SJSA1 (cell line): ENCODE data around the gene CEND1. TPM values are rescaled to one million over a fixed set of nuclear protein-coding genes. Genes with fewer than 3 reads are reported as not detected.

Experiments
- DNase-seq, 2 experiments: peaks; one replicate each; pipeline ENCODE4 v3.0.0-alpha.2; 2015 to 2020; ENCODE audit warnings: low spot score in 2 of 2, low read depth in 1 of 2
- H3K27ac ChIP-seq: fragments of 250-450 bp; sonication (Bioruptor Pico); 2 replicates; pipeline ENCODE4 v1.5.1; 2020; ENCODE audit warnings: mild to moderate bottlenecking, moderate library complexity
- H3K27me3 ChIP-seq: fragments of 250-450 bp; sonication (Bioruptor Pico); replicated peaks from 2 replicates; pipeline ENCODE4 v1.5.1; 2020; ENCODE audit warnings: mild to moderate bottlenecking, moderate library complexity
- H3K36me3 ChIP-seq: fragments of 250-450 bp; sonication (Bioruptor Pico); 2 replicates; pipeline ENCODE4 v1.5.1; 2020; ENCODE audit warnings: mild to moderate bottlenecking
- H3K4me1 ChIP-seq: fragments of 250-450 bp; sonication (Bioruptor Pico); replicated peaks from 2 replicates; pipeline ENCODE4 v1.6.1; 2021; ENCODE audit warnings: mild to moderate bottlenecking
- H3K4me3 ChIP-seq: fragments of 250-450 bp; sonication (Bioruptor Pico); 2 replicates; pipeline ENCODE4 v1.5.1; 2020; ENCODE audit warnings: mild to moderate bottlenecking
- H3K9me3 ChIP-seq: fragments of 250-450 bp; sonication (Bioruptor Pico); replicated peaks from 2 replicates; pipeline ENCODE4 v1.5.1; 2020; ENCODE audit warnings: mild to moderate bottlenecking
- total RNA-seq: library from RNA; depleted of rRNA; stranded (reverse); fragments of >200 nt; shearing (Covaris generic); gene quantifications from 2 replicates; pipeline ENCODE4 v1.2.3, GENCODE V29; 2014; rRNA removed

The CEND1 gene
- 0.21 and 0.88 TPM in 2 replicates for total RNA-seq

DNA sequence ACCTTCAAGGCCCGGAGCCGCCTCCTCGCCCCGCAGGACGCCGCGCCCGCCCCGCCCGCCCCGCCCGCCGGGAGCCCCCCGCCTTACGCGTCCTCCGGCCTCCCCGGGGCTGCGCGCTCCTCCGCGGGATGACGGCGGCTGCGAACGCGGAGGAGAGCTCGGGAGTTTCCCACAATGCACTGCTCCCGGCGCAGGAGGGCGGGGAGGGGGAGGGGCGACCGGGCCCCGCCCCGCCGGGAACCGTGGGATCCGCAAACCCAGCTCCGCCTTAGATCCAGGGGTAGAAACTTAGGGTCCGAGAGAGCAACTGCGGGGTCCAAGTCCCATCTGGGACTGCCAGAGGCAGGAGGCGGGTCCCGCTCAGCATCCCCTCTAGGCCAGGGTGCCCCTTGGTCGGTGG, at the start of gene CEND1:
Gene CEND1 (minus strand): TSS at position 148 of the 400 bp plus-strand sequence. CDS start 1,514 bp downstream, outside the sequence.
- H3K9me3 ChIP-seq, result no peaks in the 10 kb centered on the region
- no peaks in the 10 kb centered on the region; the same call in 1 of the 2 replicates for H3K4me1 ChIP-seq
- no peaks in the 10 kb centered on the region for H3K27me3 ChIP-seq
- no peak within 1 kb of the TSS for H3K4me3 ChIP-seq
- no peaks in the 10 kb centered on the region for H3K36me3 ChIP-seq
- no peak within 1 kb of the TSS for H3K27ac ChIP-seq
- no peak for DNase-seq

DNA sequence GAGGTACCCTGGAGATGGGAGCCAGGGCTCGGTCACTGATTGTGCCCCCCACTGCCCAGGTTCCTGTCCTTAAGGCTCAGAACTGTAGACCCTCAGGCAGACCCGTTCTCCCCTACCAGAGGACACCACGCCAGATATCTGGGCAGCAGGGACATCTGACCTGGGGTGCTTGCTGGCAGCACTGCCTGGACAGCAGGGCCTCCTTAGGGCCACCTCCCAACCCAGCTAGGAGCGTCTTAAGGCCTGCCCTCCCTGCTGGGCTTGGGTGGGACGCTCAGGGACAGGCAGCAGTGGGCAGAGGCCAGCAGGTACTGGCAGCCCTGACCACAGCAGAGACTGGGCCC, 49.4 kb upstream of the CEND1 start:
- DNase-seq, result no peak
- Histone ChIP-seq H3K27ac (no peak overlapping the region), H3K9me3 (no peaks in the 10 kb centered on the region), H3K27me3 (no peaks in the 10 kb centered on the region), H3K4me1 (peaks cover 28% of the 10 kb centered on the region), H3K36me3 (peaks cover 62% of the 10 kb centered on the region), H3K4me3 (no peak overlapping the region)

DNA sequence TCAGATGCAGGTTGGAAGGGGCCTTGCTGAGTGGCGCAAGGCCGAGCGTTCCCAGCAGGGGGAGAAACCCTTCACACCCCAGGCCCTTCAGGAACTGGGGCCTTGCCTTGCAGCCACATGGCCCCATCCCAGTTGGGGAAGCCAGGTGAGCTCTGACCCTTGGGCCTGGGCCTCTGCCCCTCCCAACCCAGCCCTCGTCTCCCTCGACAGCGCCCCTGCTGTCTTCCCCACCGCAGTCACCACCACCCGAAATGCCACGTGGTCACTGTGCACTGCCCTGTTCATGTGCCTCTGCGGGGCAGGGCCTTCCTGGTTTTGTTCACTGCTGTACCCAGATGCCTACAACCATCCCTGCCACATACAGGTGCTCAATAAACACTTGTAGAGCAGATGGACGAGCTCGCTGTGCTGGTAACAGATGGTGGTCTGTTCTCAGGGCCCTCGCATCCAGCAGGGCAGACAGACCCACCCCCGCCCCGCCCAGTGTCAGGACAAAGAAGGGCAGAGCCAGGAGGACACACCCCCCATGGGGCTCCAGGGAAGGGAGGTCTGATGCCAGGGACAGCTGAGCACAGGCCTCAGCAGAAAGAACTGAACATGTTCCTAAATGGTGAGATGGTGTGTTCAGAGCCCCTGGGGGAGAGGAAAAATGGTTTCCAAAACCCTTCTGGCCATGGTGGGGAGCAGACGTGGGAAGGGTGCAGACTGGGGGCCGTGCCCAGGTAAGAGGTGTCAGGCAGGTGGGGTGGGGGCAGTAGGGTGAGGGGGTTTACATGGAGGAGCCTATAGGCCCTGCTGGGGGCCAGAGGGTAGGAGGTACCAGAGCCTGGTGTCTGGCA, 48.8 kb upstream of the CEND1 start:
- H3K4me3 ChIP-seq, result no peak overlapping the region
- H3K9me3 ChIP-seq, result no peaks in the 10 kb centered on the region
- peaks cover 29% of the 10 kb centered on the region for H3K4me1 ChIP-seq
- no peak for DNase-seq
- H3K36me3 ChIP-seq, result peaks cover 64% of the 10 kb centered on the region
- H3K27ac ChIP-seq, result no peak overlapping the region
- H3K27me3 ChIP-seq, result no peaks in the 10 kb centered on the region

DNA sequence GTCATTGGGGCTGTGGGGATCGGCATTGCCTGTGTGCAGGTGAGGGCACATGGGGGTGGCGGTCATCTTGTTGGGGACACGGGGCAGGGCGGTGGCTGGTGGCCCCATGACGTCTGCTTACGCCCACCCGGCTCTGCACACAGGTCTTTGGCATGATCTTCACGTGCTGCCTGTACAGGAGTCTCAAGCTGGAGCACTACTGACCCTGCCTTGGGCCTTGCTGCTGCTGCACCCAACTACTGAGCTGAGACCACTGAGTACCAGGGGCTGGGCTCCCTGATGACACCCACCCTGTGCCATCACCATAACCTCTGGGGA, 48.1 kb upstream of the CEND1 start:
- Histone ChIP-seq H3K27ac (no peak overlapping the region), H3K9me3 (no peaks in the 10 kb centered on the region), H3K36me3 (peaks cover 67% of the 10 kb centered on the region), H3K4me1 (peaks cover 31% of the 10 kb centered on the region), H3K4me3 (no peak overlapping the region), H3K27me3 (no peaks in the 10 kb centered on the region)
- no peak for DNase-seq

DNA sequence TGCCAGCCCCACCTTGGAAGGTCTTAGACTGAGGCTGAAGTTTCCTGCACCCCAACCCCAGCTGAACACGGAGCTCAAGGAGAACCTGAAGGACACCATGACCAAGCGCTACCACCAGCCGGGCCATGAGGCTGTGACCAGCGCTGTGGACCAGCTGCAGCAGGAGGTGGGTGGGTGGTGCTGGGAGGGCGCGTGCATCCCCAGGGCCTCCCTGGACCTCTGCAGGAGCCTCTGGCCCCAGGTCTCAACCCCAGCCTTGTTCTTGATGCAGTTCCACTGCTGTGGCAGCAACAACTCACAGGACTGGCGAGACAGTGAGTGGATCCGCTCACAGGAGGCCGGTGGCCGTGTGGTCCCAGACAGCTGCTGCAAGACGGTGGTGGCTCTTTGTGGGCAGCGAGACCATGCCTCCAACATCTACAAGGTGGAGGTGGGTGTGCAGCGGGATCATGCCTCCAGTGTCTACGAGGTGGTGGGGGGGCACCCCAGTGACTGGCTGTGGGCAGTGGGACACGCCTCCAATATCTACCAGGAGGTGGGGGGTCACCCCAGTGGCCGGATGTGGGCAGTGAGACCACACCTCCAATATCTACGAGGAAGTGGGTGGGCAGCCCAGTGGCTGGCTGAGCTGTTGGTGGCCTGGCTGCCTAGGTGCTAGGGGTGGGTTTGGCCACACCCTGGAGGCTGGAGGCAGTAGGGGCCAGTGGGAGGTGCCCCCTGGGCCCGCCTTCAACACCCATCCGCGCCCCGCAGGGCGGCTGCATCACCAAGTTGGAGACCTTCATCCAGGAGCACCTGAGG, 47.5 kb upstream of the CEND1 start:
- no peak for DNase-seq
- Histone ChIP-seq H3K36me3 (peaks cover 64% of the 10 kb centered on the region), H3K4me1 (peaks cover 34% of the 10 kb centered on the region), H3K9me3 (no peaks in the 10 kb centered on the region), H3K27me3 (no peaks in the 10 kb centered on the region), H3K4me3 (no peak overlapping the region), H3K27ac (no peak overlapping the region)

DNA sequence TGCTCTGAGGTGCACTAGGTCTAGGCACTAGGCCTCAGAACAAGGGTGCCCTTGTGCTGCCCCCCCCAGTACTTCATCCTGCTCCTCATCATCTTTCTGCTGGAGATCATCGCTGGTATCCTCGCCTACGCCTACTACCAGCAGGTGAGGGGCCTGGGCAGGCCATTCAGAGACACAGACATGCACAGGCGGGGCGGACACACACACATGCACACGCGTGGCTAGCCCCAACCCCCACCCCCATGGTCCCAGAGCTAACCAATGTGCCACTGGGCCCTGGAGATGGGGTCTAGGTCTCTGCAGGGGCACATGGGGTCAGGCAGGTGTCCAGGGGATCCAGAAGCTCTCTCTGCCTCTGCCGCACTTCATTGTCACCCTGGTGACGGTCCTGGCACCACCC, 46.8 kb upstream of the CEND1 start:
- no peaks in the 10 kb centered on the region for H3K27me3 ChIP-seq
- DNase-seq, result no peak
- H3K4me3 ChIP-seq, result no peak overlapping the region
- no peak overlapping the region for H3K27ac ChIP-seq
- H3K9me3 ChIP-seq, result no peaks in the 10 kb centered on the region
- peaks cover 40% of the 10 kb centered on the region for H3K4me1 ChIP-seq
- H3K36me3 ChIP-seq, result peaks cover 58% of the 10 kb centered on the region

DNA sequence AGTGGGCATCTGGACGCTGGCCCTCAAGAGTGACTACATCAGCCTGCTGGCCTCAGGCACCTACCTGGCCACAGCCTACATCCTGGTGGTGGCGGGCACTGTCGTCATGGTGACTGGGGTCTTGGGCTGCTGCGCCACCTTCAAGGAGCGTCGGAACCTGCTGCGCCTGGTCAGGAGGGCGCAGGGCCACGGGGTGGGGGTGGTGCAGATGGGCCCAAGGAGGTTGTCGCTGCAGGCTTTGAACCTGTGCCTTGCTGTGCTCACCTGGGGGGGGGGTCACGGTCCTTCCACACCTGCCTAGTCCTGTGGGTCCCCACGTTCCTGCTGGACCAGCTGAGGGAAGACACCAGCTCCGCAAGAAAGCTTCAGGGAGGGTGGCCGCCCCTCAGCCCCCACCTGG, 46.4 kb upstream of the CEND1 start:
- H3K27ac ChIP-seq, result no peak overlapping the region
- no peaks in the 10 kb centered on the region for H3K27me3 ChIP-seq
- no peak overlapping the region for H3K4me3 ChIP-seq
- no peaks in the 10 kb centered on the region for H3K9me3 ChIP-seq
- peaks cover 55% of the 10 kb centered on the region for H3K36me3 ChIP-seq
- no peak for DNase-seq
- peaks cover 41% of the 10 kb centered on the region for H3K4me1 ChIP-seq

DNA sequence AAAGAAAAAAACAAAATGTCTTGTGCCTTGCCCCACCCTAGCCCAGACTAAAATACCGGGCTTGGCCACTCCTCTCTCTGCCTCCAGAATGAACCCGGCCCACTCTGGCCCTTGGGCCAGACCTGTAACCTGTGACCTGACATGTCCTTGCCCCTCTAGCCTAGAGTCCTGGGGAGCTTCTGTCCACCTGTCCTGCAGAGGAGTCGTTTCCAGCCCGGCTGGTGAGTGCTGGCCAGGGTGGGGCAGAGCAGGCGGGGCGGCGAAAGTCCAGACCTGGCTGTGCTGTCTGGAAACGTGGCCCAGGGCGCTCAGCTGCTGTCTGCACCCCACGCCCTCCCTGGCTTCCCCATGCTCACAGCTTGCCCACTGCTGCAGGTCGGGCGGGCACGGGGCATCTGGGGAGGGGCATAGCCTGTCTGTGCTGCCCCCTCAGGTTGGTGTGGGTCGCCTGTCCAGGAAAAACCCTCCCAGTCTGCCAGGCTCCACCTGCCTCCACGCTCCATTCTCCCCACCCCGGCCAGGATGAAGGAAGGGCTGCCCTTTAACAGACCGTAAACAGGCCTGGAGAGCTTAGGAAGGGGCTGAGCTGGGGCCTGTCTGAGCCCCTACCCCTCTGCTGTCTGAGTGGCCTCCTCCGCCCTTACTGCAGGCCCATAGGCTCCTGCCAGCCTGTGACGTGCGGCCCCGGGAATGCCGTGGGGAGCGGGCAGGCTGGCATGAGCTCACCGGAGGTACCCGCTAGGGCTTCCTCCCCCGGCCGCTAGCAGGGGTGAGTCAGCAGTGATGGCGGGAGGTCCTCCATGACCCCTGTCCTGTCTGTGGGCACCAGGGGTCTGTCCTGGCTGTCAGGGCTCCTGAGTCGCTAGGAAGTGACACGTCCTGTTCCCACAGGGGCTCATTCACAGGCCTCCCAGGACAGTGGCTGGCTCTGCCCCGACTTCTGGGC, 44.8 kb upstream of the CEND1 start:
- Histone ChIP-seq H3K36me3 (peaks cover 39% of the 10 kb centered on the region), H3K27me3 (peaks cover 14% of the 10 kb centered on the region), H3K4me1 (peaks cover 48% of the 10 kb centered on the region), H3K4me3 (peak overlapping the region; percentile 0; the same call in 1 of the 2 replicates), H3K27ac (peak overlapping the region; percentile 57), H3K9me3 (no peaks in the 10 kb centered on the region)
- peak; percentile 84 to 88 for DNase-seq

DNA sequence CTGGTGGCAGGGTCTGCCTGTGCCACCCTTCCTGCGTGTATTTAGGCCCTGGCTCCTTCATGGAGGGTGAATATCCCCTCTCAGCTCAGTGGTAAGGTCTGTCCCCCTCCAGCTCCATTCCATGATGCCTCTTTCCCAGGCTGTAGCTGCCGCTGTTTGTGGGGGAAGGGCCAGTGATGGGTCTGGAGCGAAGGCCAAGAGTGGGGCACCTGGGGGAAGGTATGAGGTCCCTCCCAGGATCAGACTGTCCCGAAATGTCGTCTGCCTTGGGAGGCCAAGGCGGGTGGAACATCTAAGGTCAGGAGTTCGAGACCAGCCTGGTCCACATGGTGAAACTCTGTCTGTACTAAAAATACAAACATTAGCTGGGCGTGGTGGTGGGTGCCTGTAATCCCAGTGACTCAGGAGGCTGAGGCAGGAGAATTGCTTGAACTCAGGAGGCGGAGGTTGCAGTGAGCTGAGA, 44.0 kb upstream of the CEND1 start:
- Histone ChIP-seq H3K27me3 (peaks cover 21% of the 10 kb centered on the region), H3K36me3 (peaks cover 31% of the 10 kb centered on the region), H3K27ac (peak overlapping the region; percentile 57), H3K9me3 (no peaks in the 10 kb centered on the region), H3K4me1 (peaks cover 50% of the 10 kb centered on the region), H3K4me3 (peak overlapping the region; percentile 80)
- no peak for DNase-seq

DNA sequence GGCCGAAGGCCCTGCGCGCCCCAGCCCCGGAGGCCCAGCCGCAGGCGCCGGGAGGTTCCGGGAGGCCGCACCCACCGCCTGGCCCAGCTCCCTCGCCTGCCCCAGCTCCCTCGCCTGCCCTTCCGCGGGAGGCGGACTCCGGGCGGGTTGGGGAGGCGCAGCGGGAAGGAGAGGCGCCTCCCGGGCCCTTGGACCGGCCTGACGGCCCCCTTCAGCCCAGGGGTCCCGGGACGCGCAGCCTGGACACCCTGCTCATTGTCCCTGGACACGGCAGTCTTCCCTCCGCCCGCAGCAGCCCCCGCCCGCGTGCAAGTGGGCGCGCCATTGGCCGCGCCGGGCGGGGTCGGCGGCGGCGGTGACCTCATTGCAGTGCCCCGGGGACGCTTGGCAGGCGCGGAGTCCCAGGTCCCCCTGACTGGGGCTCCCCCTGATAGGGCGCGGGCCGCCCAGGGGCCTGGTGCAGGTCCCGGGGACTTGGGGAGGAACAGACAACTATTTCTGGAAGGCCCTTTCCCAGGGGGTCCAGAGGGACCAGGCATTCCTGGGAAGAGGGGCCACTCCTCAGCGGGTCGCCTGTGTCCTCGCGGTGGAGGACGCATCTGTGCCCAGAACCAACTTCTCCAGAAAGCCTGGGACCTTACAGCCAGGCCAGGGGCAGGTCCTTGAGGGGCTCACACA, 43.4 kb upstream of the CEND1 start:
- Histone ChIP-seq H3K27me3 (peaks cover 22% of the 10 kb centered on the region), H3K27ac (peak overlapping the region; percentile 57), H3K4me3 (peak overlapping the region; percentile 80), H3K36me3 (peaks cover 25% of the 10 kb centered on the region), H3K9me3 (no peaks in the 10 kb centered on the region), H3K4me1 (peaks cover 50% of the 10 kb centered on the region)
- peak in 1 of 2 experiments; percentile 71 for DNase-seq

DNA sequence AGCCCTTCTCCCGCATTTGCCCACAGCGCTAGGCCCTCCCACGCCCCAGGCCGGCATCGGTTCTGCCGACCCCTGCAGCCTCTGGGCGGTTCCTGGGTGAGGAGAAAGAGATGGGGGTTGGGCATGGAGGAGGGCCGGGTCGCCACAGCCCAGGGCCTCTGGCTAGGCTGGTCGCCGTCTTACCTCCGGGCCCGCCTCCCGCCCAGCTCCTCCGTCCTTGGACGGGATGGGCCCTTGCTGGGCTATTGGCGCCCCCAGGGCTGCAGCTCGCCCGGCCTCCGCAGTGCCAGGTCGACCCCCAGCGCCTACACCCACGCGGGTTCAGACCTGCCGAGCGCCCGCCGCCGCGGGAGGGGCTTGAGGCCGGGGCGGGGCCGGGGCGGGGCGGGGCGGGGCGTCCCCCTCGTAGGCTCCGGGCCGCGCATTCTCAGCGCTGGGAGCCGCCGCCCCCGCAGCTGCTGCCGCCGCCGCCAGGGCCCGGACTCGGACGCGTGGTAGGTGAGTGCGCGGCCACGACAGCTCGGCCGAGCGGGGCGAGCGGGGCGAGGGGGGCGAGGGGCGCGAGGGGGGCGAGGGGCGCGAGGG, 42.7 kb upstream of the CEND1 start, which contains the start of gene CD151:
Gene CD151 (plus strand): TSS at position 424 of the 585 bp plus-strand sequence. CDS start 3,118 bp downstream, outside the sequence.
- Histone ChIP-seq H3K27ac (peak within 1 kb of the TSS; percentile 57), H3K36me3 (peaks cover 21% of the 10 kb centered on the region), H3K4me3 (peak within 1 kb of the TSS; percentile 80), H3K9me3 (no peaks in the 10 kb centered on the region), H3K4me1 (peaks cover 47% of the 10 kb centered on the region), H3K27me3 (peaks cover 22% of the 10 kb centered on the region)
- DNase-seq, result no peak

DNA sequence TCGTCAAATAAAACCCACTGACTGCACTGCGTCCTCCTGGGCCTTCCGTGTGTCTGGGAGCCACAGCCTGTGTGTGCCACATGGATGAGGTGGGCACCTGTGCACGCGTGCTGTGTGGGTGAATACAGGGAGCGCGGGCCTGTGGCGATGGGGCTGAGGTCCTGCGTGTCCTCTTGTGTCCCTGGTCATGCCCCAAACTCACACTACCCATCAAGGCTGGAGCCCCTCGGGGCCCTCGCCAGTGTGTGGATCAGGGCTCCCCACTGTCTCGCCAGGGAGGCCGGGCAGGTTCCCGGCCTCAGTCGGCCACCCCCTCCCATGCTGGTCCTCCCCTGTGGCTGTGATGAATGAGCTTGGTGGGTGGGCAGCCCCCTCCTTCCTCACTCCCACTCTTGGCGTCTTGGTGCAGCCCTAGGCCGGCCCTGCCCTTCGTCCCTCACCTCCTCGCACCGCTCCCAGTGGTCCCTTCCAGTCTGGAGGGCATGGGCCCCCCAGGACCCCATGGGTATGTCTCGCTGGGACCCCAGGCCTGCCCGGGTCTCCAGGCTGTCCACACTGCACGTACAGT, 42.2 kb upstream of the CEND1 start:
- DNase-seq, result no peak
- Histone ChIP-seq H3K4me1 (peaks cover 47% of the 10 kb centered on the region), H3K9me3 (no peaks in the 10 kb centered on the region), H3K36me3 (peaks cover 15% of the 10 kb centered on the region), H3K4me3 (peak overlapping the region; percentile 80), H3K27me3 (peaks cover 22% of the 10 kb centered on the region), H3K27ac (no peak overlapping the region)
